Type B pancreatic cell (in vitro differentiated cells): ENCODE results near the gene PTPRF. TPM values are rescaled to one million over a fixed set of nuclear protein-coding genes. Genes with fewer than 3 reads are reported as not detected.

Experiments
- DNase-seq: peaks from one replicate; pipeline ENCODE4 v3.0.0; 2021; ENCODE audit warnings: mixed read lengths; ENCODE audit not compliant: unreplicated experiment; ENCODE audit errors: extremely low spot score
- H3K27ac Mint-ChIP-seq: 2 replicates; pipeline ENCODE4 v1.8.0; 2021; ENCODE audit warnings: mild to moderate bottlenecking, mixed read lengths
- H3K27me3 Mint-ChIP-seq: 2 replicates; pipeline ENCODE4 v1.8.0; 2021; ENCODE audit warnings: mixed read lengths
- H3K36me3 Mint-ChIP-seq: 2 replicates; pipeline ENCODE4 v1.8.0; 2021; ENCODE audit warnings: mixed read lengths
- H3K4me1 Mint-ChIP-seq: one replicate; pipeline ENCODE4 v1.8.0; 2021; ENCODE audit warnings: mixed read lengths; ENCODE audit not compliant: unreplicated experiment
- H3K4me3 Mint-ChIP-seq: 2 replicates; pipeline ENCODE4 v1.8.0; 2021; ENCODE audit warnings: mild to moderate bottlenecking, mixed read lengths
- H3K9me3 Mint-ChIP-seq: 2 replicates; pipeline ENCODE4 v1.8.0; 2021; ENCODE audit warnings: mixed read lengths
- total RNA-seq: library from RNA; stranded (reverse); gene quantifications from 2 replicates; pipeline ENCODE4 v1.2.1, GENCODE V29; 2021; ENCODE audit warnings: low replicate concordance
- TF ChIP-seq, protein P1 (sequence below): fragments of 200-600 bp; sonication (generic); conservative IDR thresholded peaks from 2 replicates; pipeline ENCODE4 v1.5.0; 2021; ENCODE audit warnings: antibody characterized with exemption, mild to moderate bottlenecking

Gene PTPRF
- total RNA-seq, 1 donor from 2014 or later = 260 TPM

- Mint-ChIP-seq H3K4me1 (no peaks in the 10 kb centered on the region), H3K27ac (no peak overlapping the region), H3K4me3 (no peak overlapping the region), H3K27me3 (no peaks in the 10 kb centered on the region), H3K9me3 (no peaks in the 10 kb centered on the region), H3K36me3 (peaks cover 17% of the 10 kb centered on the region)
- TF ChIP-seq, protein P1, sequence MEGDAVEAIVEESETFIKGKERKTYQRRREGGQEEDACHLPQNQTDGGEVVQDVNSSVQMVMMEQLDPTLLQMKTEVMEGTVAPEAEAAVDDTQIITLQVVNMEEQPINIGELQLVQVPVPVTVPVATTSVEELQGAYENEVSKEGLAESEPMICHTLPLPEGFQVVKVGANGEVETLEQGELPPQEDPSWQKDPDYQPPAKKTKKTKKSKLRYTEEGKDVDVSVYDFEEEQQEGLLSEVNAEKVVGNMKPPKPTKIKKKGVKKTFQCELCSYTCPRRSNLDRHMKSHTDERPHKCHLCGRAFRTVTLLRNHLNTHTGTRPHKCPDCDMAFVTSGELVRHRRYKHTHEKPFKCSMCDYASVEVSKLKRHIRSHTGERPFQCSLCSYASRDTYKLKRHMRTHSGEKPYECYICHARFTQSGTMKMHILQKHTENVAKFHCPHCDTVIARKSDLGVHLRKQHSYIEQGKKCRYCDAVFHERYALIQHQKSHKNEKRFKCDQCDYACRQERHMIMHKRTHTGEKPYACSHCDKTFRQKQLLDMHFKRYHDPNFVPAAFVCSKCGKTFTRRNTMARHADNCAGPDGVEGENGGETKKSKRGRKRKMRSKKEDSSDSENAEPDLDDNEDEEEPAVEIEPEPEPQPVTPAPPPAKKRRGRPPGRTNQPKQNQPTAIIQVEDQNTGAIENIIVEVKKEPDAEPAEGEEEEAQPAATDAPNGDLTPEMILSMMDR = no peak
- DNase-seq = no peak
Observed at GRCh38 chr1:43604192-43604591, 73.5 kb downstream of the PTPRF start.

DNA sequence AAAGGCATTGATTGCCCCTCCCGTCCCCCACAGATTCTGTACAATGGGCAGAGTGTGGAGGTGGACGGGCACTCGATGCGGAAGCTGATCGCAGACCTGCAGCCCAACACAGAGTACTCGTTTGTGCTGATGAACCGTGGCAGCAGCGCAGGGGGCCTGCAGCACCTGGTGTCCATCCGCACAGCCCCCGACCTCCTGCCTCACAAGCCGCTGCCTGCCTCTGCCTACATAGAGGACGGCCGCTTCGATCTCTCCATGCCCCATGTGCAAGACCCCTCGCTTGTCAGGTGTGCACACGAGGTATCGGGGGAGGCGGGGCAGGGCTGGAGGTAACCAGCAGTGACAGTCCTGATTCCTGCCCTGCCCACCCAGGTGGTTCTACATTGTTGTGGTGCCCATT, 74.5 kb downstream of the PTPRF start:
- no peak for DNase-seq
- peaks cover 21% of the 10 kb centered on the region for H3K36me3 Mint-ChIP-seq
- TF ChIP-seq, protein P1 = no peak
- H3K27ac Mint-ChIP-seq = no peak overlapping the region
- no peak overlapping the region for H3K4me3 Mint-ChIP-seq
- H3K27me3 Mint-ChIP-seq = no peaks in the 10 kb centered on the region
- H3K4me1 Mint-ChIP-seq = no peaks in the 10 kb centered on the region
- no peaks in the 10 kb centered on the region for H3K9me3 Mint-ChIP-seq

DNA sequence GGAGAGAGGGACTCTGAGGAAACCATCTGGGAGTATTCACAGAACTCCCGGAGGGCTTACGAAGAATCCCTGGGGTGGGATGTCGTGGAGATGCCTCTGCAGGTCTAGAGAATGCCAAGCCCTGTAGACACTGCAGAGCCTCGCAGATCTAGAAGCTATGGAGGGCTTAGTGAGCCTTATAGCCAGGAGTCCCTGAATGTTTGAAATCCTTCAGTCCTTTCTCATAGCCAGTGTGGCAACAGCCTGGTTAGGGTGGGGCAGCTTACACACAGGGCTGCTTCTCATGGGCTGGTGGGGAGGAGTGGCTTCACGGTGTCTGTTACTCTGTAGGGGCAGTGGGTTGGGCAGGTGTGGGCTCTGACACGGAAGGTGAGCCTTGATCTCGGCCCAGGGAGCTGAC, 75.1 kb downstream of the PTPRF start:
- DNase-seq = no peak
- H3K4me3 Mint-ChIP-seq = no peak overlapping the region
- H3K9me3 Mint-ChIP-seq = no peaks in the 10 kb centered on the region
- H3K27ac Mint-ChIP-seq = no peak overlapping the region
- peaks cover 19% of the 10 kb centered on the region for H3K36me3 Mint-ChIP-seq
- H3K27me3 Mint-ChIP-seq = no peaks in the 10 kb centered on the region
- TF ChIP-seq, protein P1 = no peak
- H3K4me1 Mint-ChIP-seq = no peaks in the 10 kb centered on the region

- H3K9me3 Mint-ChIP-seq = no peaks in the 10 kb centered on the region
- H3K36me3 Mint-ChIP-seq = peaks cover 23% of the 10 kb centered on the region
- H3K4me3 Mint-ChIP-seq = no peak overlapping the region
- TF ChIP-seq, protein P1 = no peak
- DNase-seq = no peak
- H3K27ac Mint-ChIP-seq = peak overlapping the region; percentile 18
- no peaks in the 10 kb centered on the region for H3K27me3 Mint-ChIP-seq
- H3K4me1 Mint-ChIP-seq = no peaks in the 10 kb centered on the region
Observed at GRCh38 chr1:43606624-43607023, 75.9 kb downstream of the PTPRF start.

- Mint-ChIP-seq H3K4me1 (no peaks in the 10 kb centered on the region), H3K27me3 (no peaks in the 10 kb centered on the region), H3K36me3 (peaks cover 23% of the 10 kb centered on the region), H3K4me3 (no peak overlapping the region), H3K27ac (no peak overlapping the region), H3K9me3 (no peaks in the 10 kb centered on the region)
- TF ChIP-seq, protein P1 = no peak
- DNase-seq = no peak
Observed at GRCh38 chr1:43608827-43609226, 78.1 kb downstream of the PTPRF start.

DNA sequence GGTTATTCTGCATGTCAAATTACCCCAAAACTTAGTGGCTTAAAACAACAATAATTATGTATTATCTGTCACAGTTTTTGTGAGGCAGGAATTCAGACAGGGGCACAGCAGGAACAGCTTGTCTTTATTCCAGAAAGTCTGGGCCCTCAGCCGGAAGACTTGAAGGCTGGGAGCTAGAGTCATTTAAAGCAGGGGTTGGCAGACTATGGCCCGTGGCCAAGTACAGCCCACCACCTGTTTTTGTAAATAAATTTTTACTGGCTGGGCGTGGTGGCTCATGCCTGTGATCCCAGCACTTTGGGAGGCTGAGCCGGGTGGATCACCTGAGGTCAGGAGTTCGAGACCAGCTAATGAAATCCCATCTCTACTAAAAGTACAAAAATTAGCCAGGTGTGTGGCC, 79.7 kb downstream of the PTPRF start:
- Mint-ChIP-seq H3K4me1 (no peaks in the 10 kb centered on the region), H3K27me3 (no peaks in the 10 kb centered on the region), H3K36me3 (peaks cover 16% of the 10 kb centered on the region), H3K27ac (peak overlapping the region; percentile 57), H3K4me3 (no peak overlapping the region), H3K9me3 (no peaks in the 10 kb centered on the region)
- no peak for DNase-seq
- TF ChIP-seq, protein P1 = no peak
